ENCODE measurements around the gene FBXO33. TPM values are rescaled to one million over a fixed set of nuclear protein-coding genes. Genes with fewer than 3 reads are reported as not detected.

FBXO33 gene
- total RNA-seq, 1 donor from 2014 or later = 10.5 TPM

DNA sequence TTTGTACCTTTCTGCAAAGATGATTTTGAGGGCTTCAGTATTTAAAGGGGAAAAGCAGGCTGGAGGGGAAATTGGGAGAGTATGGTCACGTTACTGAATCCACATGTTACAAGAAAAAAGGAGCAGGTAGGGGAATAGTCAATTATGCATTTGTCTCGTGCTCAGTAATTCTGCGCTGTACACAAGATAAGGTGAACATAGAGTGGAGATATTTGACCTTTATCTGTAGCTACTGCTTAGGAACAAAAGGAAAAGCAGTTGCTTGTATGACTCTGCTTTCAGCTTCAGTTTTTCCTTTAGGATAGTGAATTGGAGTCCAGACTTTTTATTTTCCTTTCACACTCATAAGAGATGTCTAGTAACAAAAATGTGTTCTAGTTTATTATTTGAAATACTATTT is 49.8 kb downstream of the FBXO33 start:
- Mint-ChIP-seq H3K36me3 (peaks cover 7% of the 10 kb centered on the region), H3K4me3 (no peak overlapping the region), H3K4me1 (no peaks in the 10 kb centered on the region), H3K27ac (no peak overlapping the region), H3K9me3 (no peaks in the 10 kb centered on the region), H3K27me3 (ENCODE audit: low read depth) (no peaks in the 10 kb centered on the region)
- DNase-seq (ENCODE audit: low spot score in 2 of 2, unreplicated experiment in 2 of 2) = no peak
- TF ChIP-seq, protein P1, sequence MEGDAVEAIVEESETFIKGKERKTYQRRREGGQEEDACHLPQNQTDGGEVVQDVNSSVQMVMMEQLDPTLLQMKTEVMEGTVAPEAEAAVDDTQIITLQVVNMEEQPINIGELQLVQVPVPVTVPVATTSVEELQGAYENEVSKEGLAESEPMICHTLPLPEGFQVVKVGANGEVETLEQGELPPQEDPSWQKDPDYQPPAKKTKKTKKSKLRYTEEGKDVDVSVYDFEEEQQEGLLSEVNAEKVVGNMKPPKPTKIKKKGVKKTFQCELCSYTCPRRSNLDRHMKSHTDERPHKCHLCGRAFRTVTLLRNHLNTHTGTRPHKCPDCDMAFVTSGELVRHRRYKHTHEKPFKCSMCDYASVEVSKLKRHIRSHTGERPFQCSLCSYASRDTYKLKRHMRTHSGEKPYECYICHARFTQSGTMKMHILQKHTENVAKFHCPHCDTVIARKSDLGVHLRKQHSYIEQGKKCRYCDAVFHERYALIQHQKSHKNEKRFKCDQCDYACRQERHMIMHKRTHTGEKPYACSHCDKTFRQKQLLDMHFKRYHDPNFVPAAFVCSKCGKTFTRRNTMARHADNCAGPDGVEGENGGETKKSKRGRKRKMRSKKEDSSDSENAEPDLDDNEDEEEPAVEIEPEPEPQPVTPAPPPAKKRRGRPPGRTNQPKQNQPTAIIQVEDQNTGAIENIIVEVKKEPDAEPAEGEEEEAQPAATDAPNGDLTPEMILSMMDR (IDR thresholded peaks at IDR 0.05; ENCODE audit: unreplicated experiment) = no peak

DNA sequence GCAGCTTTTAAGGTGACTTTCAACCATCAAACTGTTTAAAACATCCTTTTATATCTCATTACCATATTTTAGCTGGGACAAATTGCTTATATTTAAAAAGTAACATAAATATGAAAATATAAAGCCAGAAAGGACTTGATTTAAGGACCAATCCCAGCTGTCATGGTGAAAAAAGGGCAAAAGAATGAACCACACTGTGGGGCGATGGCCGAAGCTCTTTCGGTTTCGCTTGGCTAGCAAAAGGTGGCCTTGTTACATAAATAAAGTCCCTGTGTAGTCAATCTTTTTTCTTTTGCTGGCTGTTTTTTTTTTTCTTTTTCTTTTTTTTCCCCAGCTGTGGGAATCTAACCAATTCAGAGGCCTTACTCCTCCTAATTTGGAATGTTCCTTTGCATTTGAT is 50.9 kb downstream of the FBXO33 start:
- Mint-ChIP-seq H3K27ac (no peak overlapping the region), H3K36me3 (peaks cover under 1% of the 10 kb centered on the region), H3K9me3 (no peaks in the 10 kb centered on the region), H3K4me1 (peaks cover 9% of the 10 kb centered on the region), H3K4me3 (no peak overlapping the region), H3K27me3 (ENCODE audit: low read depth) (no peaks in the 10 kb centered on the region)
- no peak for DNase-seq (ENCODE audit: low spot score in 2 of 2, unreplicated experiment in 2 of 2)
- TF ChIP-seq, protein P1 (IDR thresholded peaks at IDR 0.05; ENCODE audit: unreplicated experiment) = no peak

DNA sequence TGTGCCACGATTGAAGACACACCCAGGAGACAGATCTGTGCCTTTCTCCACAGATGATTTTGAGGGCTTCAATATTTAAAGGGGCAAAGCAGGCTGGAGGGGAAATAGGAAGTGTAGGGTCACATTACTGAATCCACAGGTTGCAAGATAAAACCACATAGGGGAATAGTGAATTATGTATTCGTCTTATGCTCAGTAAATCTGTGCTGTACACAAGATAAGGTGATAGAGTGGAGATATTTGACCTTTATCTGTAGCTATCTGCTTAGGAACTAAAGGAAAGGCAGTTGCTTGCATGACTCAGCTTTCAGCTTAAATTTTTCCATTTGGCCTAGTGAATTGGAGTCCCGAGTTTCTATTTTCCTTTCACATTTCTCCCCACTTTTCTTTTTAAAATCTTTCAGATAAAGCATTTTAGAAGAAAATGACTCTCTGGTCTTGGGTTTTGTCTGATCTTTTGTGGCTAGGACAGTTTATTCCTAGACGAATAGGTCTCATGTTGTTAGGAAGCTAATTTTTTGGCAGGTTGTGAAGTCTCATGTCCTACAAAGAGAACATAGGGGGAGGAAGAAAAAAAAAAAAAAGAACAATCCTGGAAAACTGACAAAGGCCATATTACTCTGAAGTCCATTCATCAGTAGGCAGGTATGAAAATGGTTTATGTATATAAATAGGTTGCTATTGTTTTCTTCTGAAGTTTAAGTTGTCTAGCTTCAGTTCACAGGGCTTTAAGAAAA is 55.4 kb downstream of the FBXO33 start:
- Mint-ChIP-seq H3K27ac (peak overlapping the region; percentile 85), H3K4me1 (peaks cover 11% of the 10 kb centered on the region), H3K36me3 (no peaks in the 10 kb centered on the region), H3K9me3 (no peaks in the 10 kb centered on the region), H3K4me3 (no peak overlapping the region), H3K27me3 (ENCODE audit: low read depth) (no peaks in the 10 kb centered on the region)
- DNase-seq (ENCODE audit: low spot score in 2 of 2, unreplicated experiment in 2 of 2) = no peak
- TF ChIP-seq, protein P1 (IDR thresholded peaks at IDR 0.05; ENCODE audit: unreplicated experiment) = no peak

DNA sequence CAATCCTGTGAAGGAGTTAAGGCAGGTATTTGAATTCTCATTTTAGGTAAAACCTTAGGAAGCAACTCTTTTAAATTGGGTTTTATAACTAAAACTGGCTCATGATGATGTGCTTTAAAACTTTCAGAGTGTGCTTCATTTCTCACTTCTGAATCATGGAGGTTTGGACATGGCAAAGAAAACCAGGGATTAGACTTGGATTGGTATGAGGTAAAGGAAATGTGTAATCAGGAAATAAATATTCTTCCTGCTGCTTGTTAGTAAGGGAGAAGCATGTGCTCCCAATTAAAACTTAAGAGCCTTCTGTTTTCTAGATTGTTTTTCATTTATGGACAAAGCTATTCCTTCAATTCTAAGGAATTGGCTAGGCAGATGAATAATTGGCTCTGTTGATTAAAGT is 57.4 kb downstream of the FBXO33 start:
- H3K9me3 Mint-ChIP-seq = no peaks in the 10 kb centered on the region
- H3K27ac Mint-ChIP-seq = no peak overlapping the region
- TF ChIP-seq, protein P1 (IDR thresholded peaks at IDR 0.05; ENCODE audit: unreplicated experiment) = no peak
- H3K4me1 Mint-ChIP-seq = peaks cover 11% of the 10 kb centered on the region
- H3K36me3 Mint-ChIP-seq = no peaks in the 10 kb centered on the region
- DNase-seq (ENCODE audit: low spot score in 2 of 2, unreplicated experiment in 2 of 2) = no peak
- H3K4me3 Mint-ChIP-seq = no peak overlapping the region
- no peaks in the 10 kb centered on the region for H3K27me3 Mint-ChIP-seq (ENCODE audit: low read depth)

DNA sequence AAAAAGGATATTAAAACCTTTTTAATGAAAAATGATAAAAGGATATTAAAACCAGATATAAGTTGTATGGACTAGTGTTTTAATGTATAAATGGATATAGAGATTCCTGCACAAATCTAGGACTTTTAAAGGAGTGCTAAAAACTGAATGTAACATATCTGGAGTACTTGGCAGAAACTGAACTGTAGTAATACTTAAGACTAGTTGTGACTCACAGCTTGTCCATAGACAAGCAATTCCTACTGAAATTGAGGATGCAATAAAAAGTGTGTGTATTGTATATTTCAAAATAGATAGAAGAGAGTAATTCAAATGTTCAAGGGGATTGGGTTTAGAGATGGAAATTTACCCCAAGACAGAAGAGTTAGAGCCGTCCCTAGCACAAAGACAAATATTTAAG is 59.6 kb downstream of the FBXO33 start:
- no peak overlapping the region for H3K27ac Mint-ChIP-seq
- H3K9me3 Mint-ChIP-seq = no peaks in the 10 kb centered on the region
- TF ChIP-seq, protein P1 (IDR thresholded peaks at IDR 0.05; ENCODE audit: unreplicated experiment) = no peak
- DNase-seq (ENCODE audit: low spot score in 2 of 2, unreplicated experiment in 2 of 2) = no peak
- no peaks in the 10 kb centered on the region for H3K36me3 Mint-ChIP-seq
- peaks cover 11% of the 10 kb centered on the region for H3K4me1 Mint-ChIP-seq
- H3K27me3 Mint-ChIP-seq (ENCODE audit: low read depth) = no peaks in the 10 kb centered on the region
- no peak overlapping the region for H3K4me3 Mint-ChIP-seq
